Measurements from ENCODE around the gene FBXL7.

- TF ChIP-seq CTCF (IDR thresholded peaks at IDR 0.05; ENCODE audit: low read depth, low read length) (no peak), POLR2A (IDR thresholded peaks at IDR 0.05; ENCODE audit: extremely low read depth, insufficient read length) (no peak)
Measured at GRCh38 chr5:15522187-15522520, 22.2 kb downstream of the FBXL7 start.

Data from NB4 (cell line).